Measurements from ENCODE around the gene HNRNPA3. TPM values are rescaled to one million over a fixed set of nuclear protein-coding genes. Genes with fewer than 3 reads are reported as not detected.
"Not testable (repeated sequence)": the region's sequence is repeated elsewhere in the genome, so short reads cannot be mapped to it uniquely, and the experiment has no call there.

HNRNPA3 gene
- total and polyA plus RNA-seq, 10 of the 15 experiments (the other 5 are each of a cell fraction or from before 2014, with no cell fraction given), result 40.4 to 343 (median 206) TPM

DNA sequence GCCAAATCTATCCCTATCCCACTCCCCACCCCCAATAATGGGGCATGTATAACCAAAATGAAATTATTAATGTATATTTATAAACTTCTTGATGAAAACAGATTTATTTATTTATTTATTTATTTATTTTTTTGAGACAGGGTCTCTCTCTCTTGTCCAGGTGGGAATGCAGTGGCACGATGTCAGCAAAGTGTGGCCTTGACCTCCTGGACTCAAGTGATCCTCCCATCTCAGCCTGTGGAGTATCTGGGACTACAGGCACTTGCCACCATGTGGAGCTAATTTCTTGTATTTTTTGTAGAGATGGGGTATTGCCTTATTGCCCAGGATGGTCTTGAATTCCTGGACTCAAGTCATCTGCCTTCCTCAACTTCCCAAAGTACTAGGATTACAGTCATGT lies 28.0 kb upstream of the HNRNPA3 start:
- Histone ChIP-seq H3K79me2 (ENCODE audit: control insufficient read depth, insufficient read depth, low read length) (no peaks in the 10 kb centered on the region), H3K9ac (ENCODE audit: control insufficient read depth, insufficient read depth, low read length) (no peak overlapping the region), H4K20me1 (ENCODE audit: control insufficient read depth, insufficient read depth) (no peaks in the 10 kb centered on the region), H3K27ac (ENCODE audit: control insufficient read depth, insufficient read depth) (no peak overlapping the region), H3K4me3 (no peak overlapping the region), H3K4me1 (ENCODE audit: control insufficient read depth, insufficient read depth, low read length) (no peaks in the 10 kb centered on the region), H2AFZ (ENCODE audit: control insufficient read depth, low read depth, low read length) (no peak overlapping the region), H3K4me2 (ENCODE audit: control insufficient read depth, insufficient read depth) (no peak overlapping the region), H3K9me3 (replicated peaks; ENCODE audit: control insufficient read depth, insufficient read depth, low read length) (no peaks in the 10 kb centered on the region), H3K36me3 (ENCODE audit: control insufficient read depth in 2 of 2, insufficient read depth in 2 of 2, low read length in 1 of 2) (no peaks in the 10 kb centered on the region), H3K27me3 (replicated peaks in 1 of 2; ENCODE audit: control insufficient read depth in 2 of 2, insufficient read depth in 2 of 2, low read length in 1 of 2) (no peaks in the 10 kb centered on the region)
- DNase-seq (ENCODE audit: low read depth, low spot score), result no peak
- no peak for ATAC-seq
- no peak for FAIRE-seq
- POLR2A ChIA-PET, result no interaction called here
- intact Hi-C loops (cut with micrococcal nuclease; ENCODE audit: unreplicated experiment), result no loop called here
- 100% methylated on average over 1 of the region's 1 CpG for WGBS (ENCODE audit: insufficient coverage, insufficient replicate concordance, low lambda C conversion rate, missing lambda C conversion rate)
- CTCF ChIA-PET, result interaction anchor here (0.5 to 2.1 kb wide), 2 partner anchors 9 to 149 kb away, joined by 3 to 10 read pairs; no protein-coding TSS in a partner anchor
- no peak for TF ChIP-seq ETV6 (conservative IDR thresholded peaks at IDR 0.05 in 1 of 2, IDR thresholded peaks at IDR 0.05 in 1 of 2; ENCODE audit: borderline replicate concordance in 1 of 2, low read depth in 1 of 2)
- SMC1A ChIA-PET (ENCODE audit: uncharacterized antibody, unreplicated experiment), result interaction anchor here (0.6 to 1.0 kb wide), 4 partner anchors 11 to 68 kb away, joined by 3 read pairs; no protein-coding TSS in a partner anchor
- RAD21 ChIA-PET (ENCODE audit: unreplicated experiment), result interaction anchor here (1.2 kb wide), 1 partner anchor 81 kb away, joined by 3 read pairs; no protein-coding TSS in a partner anchor
- in situ Hi-C loops (cut with MboI), result no loop called here
- no TSS peak for BruUV-seq (replicated peaks)

DNA sequence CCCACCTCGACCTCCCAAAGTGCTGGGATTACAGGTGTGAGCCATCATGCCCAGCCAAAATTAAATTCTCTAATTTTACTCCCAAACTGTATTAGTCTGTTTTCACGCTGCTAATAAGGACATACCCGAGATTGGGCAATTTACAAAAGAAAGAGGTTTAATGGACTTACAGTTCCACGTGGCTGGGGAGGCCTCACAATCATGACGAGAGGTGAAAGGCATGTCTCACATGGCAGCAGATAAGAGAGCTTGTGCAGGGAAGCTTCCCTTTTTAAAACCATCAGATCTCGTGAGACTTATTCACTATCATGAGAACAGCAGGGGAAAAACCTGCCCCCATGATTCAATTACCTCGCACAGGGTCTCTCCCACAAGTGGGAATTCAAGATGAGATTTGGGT lies 26.6 kb upstream of the HNRNPA3 start:
- intact Hi-C loops (cut with micrococcal nuclease; ENCODE audit: unreplicated experiment), result not testable (repeated sequence)

More for the DNA sequence above, 26.6 kb upstream of the HNRNPA3 start:
- H3K9me3 ChIP-seq (replicated peaks; ENCODE audit: control insufficient read depth, insufficient read depth, low read length); H4K20me1 ChIP-seq (ENCODE audit: control insufficient read depth, insufficient read depth); FAIRE-seq; H3K27ac ChIP-seq (ENCODE audit: control insufficient read depth, insufficient read depth); BruUV-seq (replicated peaks); DNase-seq (ENCODE audit: low read depth, low spot score); H2AFZ ChIP-seq (ENCODE audit: control insufficient read depth, low read depth, low read length); H3K36me3 ChIP-seq (ENCODE audit: control insufficient read depth in 2 of 2, insufficient read depth in 2 of 2, low read length in 1 of 2); H3K27me3 ChIP-seq (replicated peaks in 1 of 2; ENCODE audit: control insufficient read depth in 2 of 2, insufficient read depth in 2 of 2, low read length in 1 of 2); ATAC-seq; H3K9ac ChIP-seq (ENCODE audit: control insufficient read depth, insufficient read depth, low read length); H3K4me3 ChIP-seq; H3K79me2 ChIP-seq (ENCODE audit: control insufficient read depth, insufficient read depth, low read length); H3K4me2 ChIP-seq (ENCODE audit: control insufficient read depth, insufficient read depth); H3K4me1 ChIP-seq (ENCODE audit: control insufficient read depth, insufficient read depth, low read length); in situ Hi-C loops (cut with MboI): not testable (repeated sequence)
- ChIA-PET RAD21 (ENCODE audit: unreplicated experiment) (interaction anchor here (0.9 kb wide), 1 partner anchor 20 kb away, joined by 3 read pairs; no protein-coding TSS in a partner anchor), CTCF (interaction anchor here (1.2 to 2.1 kb wide), 2 partner anchors 8 to 11 kb away, joined by 4 to 10 read pairs; no protein-coding TSS in a partner anchor), POLR2A (interaction anchor here (0.7 to 0.9 kb wide), 2 partner anchors 11 to 337 kb away, joined by 3 read pairs; no protein-coding TSS in a partner anchor), SMC1A (ENCODE audit: uncharacterized antibody, unreplicated experiment) (interaction anchor here (1.0 kb wide), 1 partner anchor 9 kb away, joined by 3 read pairs; no protein-coding TSS in a partner anchor)
- 55% methylated on average over 7 of the region's 7 CpGs for WGBS (ENCODE audit: insufficient coverage, insufficient replicate concordance, low lambda C conversion rate, missing lambda C conversion rate)
